ENCODE results near the gene LAMTOR1. TPM values are rescaled to one million over a fixed set of nuclear protein-coding genes. Genes with fewer than 3 reads are reported as not detected.

The LAMTOR1 gene
- total RNA-seq, 1 experiment from 2014 or later: 94.6 TPM

GRCh38 chr11:72069787-72070251, 33.3 kb downstream of the LAMTOR1 start:
- Histone ChIP-seq H3K9me2 (ENCODE audit: insufficient read depth) (no peaks in the 10 kb centered on the region), H3K27me3 (ENCODE audit: insufficient read depth, low read depth) (no peaks in the 10 kb centered on the region), H3K4me2 (peak overlapping the region; percentile 78), H3K27ac (peak overlapping the region; percentile 83), H4K20me1 (ENCODE audit: insufficient read depth) (peaks cover 4% of the 10 kb centered on the region; the same call in 1 of the 2 replicates), H3K36me3 (ENCODE audit: low read depth) (peaks cover 27% of the 10 kb centered on the region), H3K79me2 (ENCODE audit: low read depth) (peaks cover 87% of the 10 kb centered on the region), H2AFZ (no peak overlapping the region), H3K4me1 (replicated peaks; ENCODE audit: insufficient read depth) (peaks cover 57% of the 10 kb centered on the region), H3K4me3 (peak overlapping the region; percentile 35; the same call in 1 of the 2 replicates), H3K9me3 (ENCODE audit: insufficient read depth, low read depth) (no peaks in the 10 kb centered on the region), H3F3A (ENCODE audit: insufficient read depth, low read depth) (peaks cover 41% of the 10 kb centered on the region)
- peak; percentile 84 to 87 for DNase-seq
- ChIA-PET CTCF (interaction anchor here (0.5 to 1.0 kb wide), 2 partner anchors 10 to 21 kb away, joined by 4 to 13 read pairs; no protein-coding TSS in a partner anchor), POLR2A (ENCODE audit: unreplicated experiment) (interaction anchor here (0.6 to 0.7 kb wide), 2 partner anchors 12 to 21 kb away, joined by 3 read pairs; no protein-coding TSS in a partner anchor)
- no TSS peak for BruUV-seq (replicated peaks)
- TF ChIP-seq CTCF (conservative IDR thresholded peaks at IDR 0.05) (no peak), EZH2 (IDR thresholded peaks at IDR 0.05; ENCODE audit: low read depth) (no peak)
- intact Hi-C loops (cut with micrococcal nuclease; ENCODE audit: unreplicated experiment): loop anchor here (1.0 kb wide), 1 partner anchor 29 kb away; no protein-coding TSS in a partner anchor

GRCh38 chr11:72069200-72069599, 33.9 kb downstream of the LAMTOR1 start:
- intact Hi-C loops (cut with micrococcal nuclease; ENCODE audit: unreplicated experiment): no loop called here

GRCh38 chr11:72067676-72068075, 35.4 kb downstream of the LAMTOR1 start:
- Histone ChIP-seq H3K79me2 (ENCODE audit: low read depth) (peaks cover 80% of the 10 kb centered on the region), H3K9me3 (ENCODE audit: insufficient read depth, low read depth) (no peaks in the 10 kb centered on the region), H3F3A (ENCODE audit: insufficient read depth, low read depth) (peaks cover 25% of the 10 kb centered on the region), H3K4me2 (no peak overlapping the region), H2AFZ (no peak overlapping the region), H4K20me1 (ENCODE audit: insufficient read depth) (peaks cover 4% of the 10 kb centered on the region; the same call in 1 of the 2 replicates), H3K36me3 (ENCODE audit: low read depth) (peaks cover 32% of the 10 kb centered on the region), H3K9me2 (ENCODE audit: insufficient read depth) (no peaks in the 10 kb centered on the region), H3K27ac (no peak overlapping the region), H3K4me1 (replicated peaks; ENCODE audit: insufficient read depth) (peaks cover 38% of the 10 kb centered on the region), H3K4me3 (no peak overlapping the region), H3K27me3 (ENCODE audit: insufficient read depth, low read depth) (no peaks in the 10 kb centered on the region)
- BruUV-seq (replicated peaks): no TSS peak
- no peak for DNase-seq
- ChIA-PET POLR2A (ENCODE audit: unreplicated experiment) (no interaction called here), CTCF (interaction anchor here (0.7 kb wide), 1 partner anchor 10 kb away, joined by 3 read pairs; no protein-coding TSS in a partner anchor)
- intact Hi-C loops (cut with micrococcal nuclease; ENCODE audit: unreplicated experiment): no loop called here
- TF ChIP-seq EZH2 (IDR thresholded peaks at IDR 0.05; ENCODE audit: low read depth): no peak
- no peak for TF ChIP-seq CTCF (conservative IDR thresholded peaks at IDR 0.05)

More at GRCh38 chr11:72069200-72069599, 33.9 kb downstream of the LAMTOR1 start:
- Histone ChIP-seq H3K9me2 (ENCODE audit: insufficient read depth) (no peaks in the 10 kb centered on the region), H3K4me3 (peak overlapping the region; percentile 35; the same call in 1 of the 2 replicates), H3K9me3 (ENCODE audit: insufficient read depth, low read depth) (no peaks in the 10 kb centered on the region), H3K4me2 (peak overlapping the region; percentile 78), H3K36me3 (ENCODE audit: low read depth) (peaks cover 29% of the 10 kb centered on the region), H3K79me2 (ENCODE audit: low read depth) (peaks cover 87% of the 10 kb centered on the region), H4K20me1 (ENCODE audit: insufficient read depth) (peaks cover 4% of the 10 kb centered on the region; the same call in 1 of the 2 replicates), H3K27me3 (ENCODE audit: insufficient read depth, low read depth) (no peaks in the 10 kb centered on the region), H3K27ac (peak overlapping the region; percentile 83), H3K4me1 (replicated peaks; ENCODE audit: insufficient read depth) (peaks cover 53% of the 10 kb centered on the region), H3F3A (ENCODE audit: insufficient read depth, low read depth) (peaks cover 40% of the 10 kb centered on the region), H2AFZ (no peak overlapping the region)
- no peak for DNase-seq
- TF ChIP-seq EZH2 (IDR thresholded peaks at IDR 0.05; ENCODE audit: low read depth): no peak
- TF ChIP-seq CTCF (conservative IDR thresholded peaks at IDR 0.05): no peak
- POLR2A ChIA-PET (ENCODE audit: unreplicated experiment): no interaction called here
- CTCF ChIA-PET: no interaction called here
- TSS peak; percentile 4 for BruUV-seq (replicated peaks)
